ENCODE results near the gene PTGES. TPM values are rescaled to one million over a fixed set of nuclear protein-coding genes. Genes with fewer than 3 reads are reported as not detected.
"Not testable (repeated sequence)": the region's sequence is repeated elsewhere in the genome, so short reads cannot be mapped to it uniquely, and the experiment has no call there.

Gene PTGES
- polyA plus RNA-seq, 4 donors: 4.0 to 7.3 (median 4.6) TPM

GRCh38 chr9:129749052-129749451, 3.8 kb downstream of the PTGES start:
- not testable (repeated sequence) for DNase-seq (ENCODE audit: low read depth in 4 of 4, low spot score in 2 of 4)

GRCh38 chr9:129748249-129748648, 4.6 kb downstream of the PTGES start:
- no peak for DNase-seq (ENCODE audit: low read depth in 4 of 4, low spot score in 2 of 4)

- DNase-seq (ENCODE audit: low read depth in 4 of 4, low spot score in 2 of 4): no peak
These were observed 6.6 kb downstream of the PTGES start for GRCh38 chr9:129746092-129746777.

GRCh38 chr9:129745200-129745599, 7.6 kb downstream of the PTGES start:
- DNase-seq (ENCODE audit: low read depth in 4 of 4, low spot score in 2 of 4): peak in 1 of 4 donors; percentile 44

GRCh38 chr9:129740666-129741464, 12.0 kb downstream of the PTGES start:
- no peak for DNase-seq (ENCODE audit: low read depth in 4 of 4, low spot score in 2 of 4)

GRCh38 chr9:129740174-129740573, 12.7 kb downstream of the PTGES start:
- no peak for DNase-seq (ENCODE audit: low read depth in 4 of 4, low spot score in 2 of 4)

GRCh38 chr9:129739432-129739831, 13.4 kb downstream of the PTGES start:
- DNase-seq (ENCODE audit: low read depth in 4 of 4, low spot score in 2 of 4): no peak

- DNase-seq (ENCODE audit: low read depth in 4 of 4, low spot score in 2 of 4): peak in 3 of 4 donors; percentile 66 to 82 (median 69)
These were observed 15.2 kb downstream of the PTGES start for GRCh38 chr9:129737479-129738274.

- DNase-seq (ENCODE audit: low read depth in 4 of 4, low spot score in 2 of 4): no peak
These were observed 16.5 kb downstream of the PTGES start for GRCh38 chr9:129736334-129736733.

- no peak for DNase-seq (ENCODE audit: low read depth in 4 of 4, low spot score in 2 of 4)
These were observed 17.3 kb downstream of the PTGES start for GRCh38 chr9:129735546-129735945.

- DNase-seq (ENCODE audit: low read depth in 4 of 4, low spot score in 2 of 4): no peak
These were observed 19.2 kb downstream of the PTGES start for GRCh38 chr9:129733632-129733953.

GRCh38 chr9:129732946-129733631, 19.8 kb downstream of the PTGES start:
- DNase-seq (ENCODE audit: low read depth in 4 of 4, low spot score in 2 of 4): no peak

- DNase-seq (ENCODE audit: low read depth in 4 of 4, low spot score in 2 of 4): no peak
These were observed 20.7 kb downstream of the PTGES start for GRCh38 chr9:129732100-129732499.

- no peak for DNase-seq (ENCODE audit: low read depth in 4 of 4, low spot score in 2 of 4)
These were observed 21.3 kb downstream of the PTGES start for GRCh38 chr9:129731477-129732085.

GRCh38 chr9:129728744-129729143, 24.1 kb downstream of the PTGES start:
- DNase-seq (ENCODE audit: low read depth in 4 of 4, low spot score in 2 of 4): no peak

- no peak for DNase-seq (ENCODE audit: low read depth in 4 of 4, low spot score in 2 of 4)
These were observed 26.3 kb downstream of the PTGES start for GRCh38 chr9:129726322-129727160.

- DNase-seq (ENCODE audit: low read depth in 4 of 4, low spot score in 2 of 4): no peak
These were observed 27.0 kb downstream of the PTGES start for GRCh38 chr9:129725795-129726251.

GRCh38 chr9:129724456-129725190, 28.2 kb downstream of the PTGES start:
- no peak for DNase-seq (ENCODE audit: low read depth in 4 of 4, low spot score in 2 of 4)

- no peak for DNase-seq (ENCODE audit: low read depth in 4 of 4, low spot score in 2 of 4)
These were observed 29.9 kb downstream of the PTGES start for GRCh38 chr9:129722913-129723312.

Data from left renal cortex interstitium (tissue), 4 donors.